Breast epithelium (tissue), 3 donors: Measurements from ENCODE around the gene SESN2.

Experiments used
- POLR2A ChIP-seq: fragments of 450-650 bp; IDR thresholded peaks from one replicate; pipeline ENCODE4 v1.6.1; 2016; ENCODE audit warnings: antibody characterized with exemption, mild to moderate bottlenecking, moderate library complexity
- TF ChIP-seq, protein P1 (sequence below), 3 donors: fragments of 450-650 bp; IDR thresholded peaks; one replicate each; pipeline ENCODE4 v1.5.1; 2016 to 2017; ENCODE audit warnings: antibody characterized with exemption in 3 of 3, mild to moderate bottlenecking in 3 of 3, moderate library complexity in 3 of 3

GRCh38 chr1:28329395-28330153 lies 70.3 kb downstream of the SESN2 start:
- TF ChIP-seq, protein P1, sequence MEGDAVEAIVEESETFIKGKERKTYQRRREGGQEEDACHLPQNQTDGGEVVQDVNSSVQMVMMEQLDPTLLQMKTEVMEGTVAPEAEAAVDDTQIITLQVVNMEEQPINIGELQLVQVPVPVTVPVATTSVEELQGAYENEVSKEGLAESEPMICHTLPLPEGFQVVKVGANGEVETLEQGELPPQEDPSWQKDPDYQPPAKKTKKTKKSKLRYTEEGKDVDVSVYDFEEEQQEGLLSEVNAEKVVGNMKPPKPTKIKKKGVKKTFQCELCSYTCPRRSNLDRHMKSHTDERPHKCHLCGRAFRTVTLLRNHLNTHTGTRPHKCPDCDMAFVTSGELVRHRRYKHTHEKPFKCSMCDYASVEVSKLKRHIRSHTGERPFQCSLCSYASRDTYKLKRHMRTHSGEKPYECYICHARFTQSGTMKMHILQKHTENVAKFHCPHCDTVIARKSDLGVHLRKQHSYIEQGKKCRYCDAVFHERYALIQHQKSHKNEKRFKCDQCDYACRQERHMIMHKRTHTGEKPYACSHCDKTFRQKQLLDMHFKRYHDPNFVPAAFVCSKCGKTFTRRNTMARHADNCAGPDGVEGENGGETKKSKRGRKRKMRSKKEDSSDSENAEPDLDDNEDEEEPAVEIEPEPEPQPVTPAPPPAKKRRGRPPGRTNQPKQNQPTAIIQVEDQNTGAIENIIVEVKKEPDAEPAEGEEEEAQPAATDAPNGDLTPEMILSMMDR (IDR thresholded peaks at IDR 0.05): peak in 1 of 3 donors; percentile 28
- no peak for TF ChIP-seq POLR2A
